HepG2 (cell line): Measurements from ENCODE around the gene CIAPIN1. TPM values are rescaled to one million over a fixed set of nuclear protein-coding genes. Genes with fewer than 3 reads are reported as not detected.

Experiments used
- ATAC-seq: fragments of 200-7000 bp; cut with Tn5 transposase; 3 replicates; pipeline ENCODE4 v1.9.1; 2020; ENCODE audit warnings: mild to moderate bottlenecking, moderate library complexity
- BruUV-seq: library from RNA; stranded (reverse); fragments of 400-500 nt; replicated peaks from 2 replicates; lab custom pipeline; 2021; lab: Mats Ljungman, UMichigan
- CTCF ChIA-PET: fragments of 300-600 bp; formaldehyde crosslinking; extraction: SDS; loops from one replicate; lab custom pipeline; 2021; ENCODE audit warnings: low total read pairs, inconsistent platforms, low intra/inter-chr PET ratio; lab: Yijun Ruan, JAX
- POLR2A ChIA-PET: fragments of 350-600 bp; sonication (Branson Sonifier 250); formaldehyde crosslinking; loops from one replicate; lab custom pipeline; 2020; ENCODE audit warnings: antibody characterized with exemption, inconsistent platforms; lab: Yijun Ruan, JAX
- DNase-seq: peaks from one replicate; pipeline ENCODE4 v3.0.0-alpha.2; 2015; ENCODE audit warnings: low spot score
- FAIRE-seq: peaks from 3 replicates; lab custom pipeline; 2011; peaks lifted over from hg19 to GRCh38; lab: Jason Lieb, UNC
- H2AFZ ChIP-seq: one replicate; pipeline ENCODE4 v1.6.1; 2011; ENCODE audit warnings: low read length, inconsistent platforms
- H3K27ac ChIP-seq: fragments of 300-600 bp; 3 replicates; pipeline ENCODE4 v1.8.0; 2011; ENCODE audit warnings: mixed run types, mild to moderate bottlenecking, mixed read lengths, low read length, inconsistent platforms; ENCODE audit not compliant: insufficient read depth; ENCODE audit errors: extremely low read length
- H3K27me3 ChIP-seq, 2 experiments: fragments of 200-600 bp in 1 of 2; 2 replicates in 1 of 2; 3 replicates in 1 of 2; pipeline versions ENCODE4 v1.6.0 to v1.8.0; 2011; ENCODE audit warnings: low read length in 2 of 2, mild to moderate bottlenecking in 2 of 2, moderate library complexity in 2 of 2, inconsistent platforms in 1 of 2; ENCODE audit not compliant: insufficient read depth in 2 of 2, control insufficient read depth in 1 of 2
- H3K36me3 ChIP-seq, 2 experiments: fragments of 200-600 bp in 1 of 2; replicated peaks in 1 of 2; 2 replicates in 1 of 2; 3 replicates in 1 of 2; pipeline versions ENCODE4 v1.5.1 to v1.8.0; 2011; ENCODE audit warnings: low read length in 2 of 2, inconsistent platforms in 1 of 2; ENCODE audit not compliant: insufficient read depth in 2 of 2, control insufficient read depth in 1 of 2
- H3K4me1 ChIP-seq: 2 replicates; pipeline ENCODE4 v1.5.1; 2012; ENCODE audit warnings: low read length, inconsistent platforms; ENCODE audit not compliant: insufficient read depth
- H3K4me2 ChIP-seq: 2 replicates; pipeline ENCODE4 v1.6.0; 2011; ENCODE audit warnings: low read depth, low read length, inconsistent platforms
- H3K4me3 ChIP-seq, 3 experiments: fragments of 200-600 bp in 1 of 3; sonication (generic), shearing (Covaris generic) in 1 of 3; replicated peaks in 1 of 3; 2 replicates each; pipeline ENCODE4 v1.5.1; 2011 to 2016; ENCODE audit warnings: low read length in 3 of 3, inconsistent platforms in 2 of 3, low read depth in 2 of 3, mild to moderate bottlenecking in 2 of 3, control low read depth in 1 of 3, mixed read lengths in 1 of 3; ENCODE audit not compliant: insufficient read depth in 1 of 3
- H3K79me2 ChIP-seq: one replicate; pipeline ENCODE4 v1.6.1; 2011; ENCODE audit warnings: low read length, inconsistent platforms; ENCODE audit not compliant: insufficient read depth
- H3K9ac ChIP-seq: 2 replicates; pipeline ENCODE4 v1.6.0; 2011; ENCODE audit warnings: mild to moderate bottlenecking, low read depth, low read length, inconsistent platforms; ENCODE audit not compliant: insufficient read depth
- H3K9me3 ChIP-seq: 2 replicates; pipeline ENCODE4 v1.5.1; 2012; ENCODE audit warnings: mild to moderate bottlenecking, low read length
- H4K20me1 ChIP-seq: 2 replicates; pipeline ENCODE4 v1.6.0; 2011; ENCODE audit warnings: inconsistent platforms, mild to moderate bottlenecking, low read length, moderate library complexity; ENCODE audit not compliant: insufficient read depth
- RBM22 ChIP-seq: fragments of 200-400 bp; formaldehyde crosslinking; optimal IDR thresholded peaks from 2 replicates; pipeline ENCODE3; 2017; ENCODE audit warnings: mild to moderate bottlenecking, low read length, moderate library complexity
- ZNF317 ChIP-seq: sonication (generic); formaldehyde crosslinking; IDR thresholded peaks from 2 replicates; pipeline ENCODE4 v1.5.0; 2020; ENCODE audit warnings: mild to moderate bottlenecking, missing genetic modification reagents
- ZNF761 ChIP-seq: sonication (generic); formaldehyde crosslinking; conservative IDR thresholded peaks from 2 replicates; pipeline ENCODE4 v1.4.0; 2020; ENCODE audit warnings: mild to moderate bottlenecking, missing genetic modification reagents
- ZNF766 ChIP-seq: sonication (generic); formaldehyde crosslinking; IDR thresholded peaks from 2 replicates; pipeline ENCODE4 v1.5.0; 2020; ENCODE audit warnings: missing genetic modification reagents, borderline replicate concordance
- WGBS: methylation state at CpG from one replicate; pipeline ENCODE4 v1.1.6; 2017; ENCODE audit warnings: low lambda C conversion rate; 5-methylcytosine and 5-hydroxymethylcytosine counted together
- in situ Hi-C: cut with HindIII; loops from 2 replicates; pipeline ENCODE4 v1.10.0; 2017; ENCODE audit warnings: low pct_unique_long_range_greater_than_20kb; ENCODE audit not compliant: extremely low pct_ligation_motif_present
- intact Hi-C: fragments of 100-400 bp; cut with micrococcal nuclease; formaldehyde crosslinking; loops from one replicate; pipeline ENCODE4 v1.10.0; 2022; ENCODE audit not compliant: unreplicated experiment
- polyA plus RNA-seq, 8 experiments: library from polyadenylated mRNA; depleted of rRNA in 3 of 8; stranded (reverse) in 7 of 8; unstranded in 1 of 8; fragments of >200 nt; fragmentation: Illumina TruSeq in 4 of 8; extraction: Trizol in 4 of 8; gene quantifications; 2 replicates each; pipeline versions ENCODE4 v1.2.1 to v1.2.3, GENCODE V29; 2011 to 2016; ENCODE audit warnings: low read depth in 4 of 8, missing spikeins in 1 of 8, mixed read lengths in 1 of 8; ENCODE audit not compliant: insufficient read depth in 1 of 8
- total RNA-seq, 5 experiments: library from RNA; depleted of rRNA; stranded (reverse); fragments of >200 nt; fragmentation: Illumina TruSeq; extraction: Trizol; gene quantifications; 2 replicates each; pipeline ENCODE4 v1.2.3, GENCODE V29; 2016; ENCODE audit warnings: low read depth in 1 of 5

CIAPIN1 gene
- total and polyA plus RNA-seq, 2 of the 13 experiments (the other 11 are each of a cell fraction or from before 2014, with no cell fraction given): 69.3 to 89.7 TPM

DNA sequence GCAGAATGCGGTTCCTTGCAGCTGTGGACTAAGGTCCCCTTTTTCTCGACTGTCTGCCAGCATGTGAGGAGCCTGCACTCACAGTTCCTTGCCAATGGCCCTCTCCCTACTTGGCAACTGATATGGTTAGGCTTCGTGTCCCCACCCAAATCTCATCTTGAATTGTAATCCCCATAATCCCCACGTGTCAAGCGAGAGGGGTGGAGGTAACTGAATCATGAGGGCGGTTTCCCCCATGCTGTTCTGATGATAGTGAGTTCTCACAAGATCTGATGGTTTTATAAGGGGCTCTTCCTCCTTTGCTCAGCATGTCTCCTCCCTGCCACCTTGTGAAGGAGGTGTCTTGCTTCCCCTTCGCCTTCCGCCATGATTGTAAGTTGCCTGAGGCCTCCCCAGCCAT lies 19.9 kb downstream of the CIAPIN1 start:
- Histone ChIP-seq H3K36me3 (peaks cover 19 to 48% of the 10 kb centered on the region in 2 experiments), H3K4me1 (peaks cover 7% of the 10 kb centered on the region), H3K4me3 (no peak overlapping the region), H4K20me1 (no peaks in the 10 kb centered on the region), H3K9ac (no peak overlapping the region), H2AFZ (no peak overlapping the region), H3K27me3 (no peaks in the 10 kb centered on the region), H3K27ac (no peak overlapping the region), H3K79me2 (no peaks in the 10 kb centered on the region), H3K9me3 (no peaks in the 10 kb centered on the region), H3K4me2 (no peak overlapping the region)
- FAIRE-seq (no peak), DNase-seq (no peak), ATAC-seq (no peak)
- POLR2A ChIA-PET: no interaction called here
- WGBS: 100% methylated on average over 8 of the region's 8 CpGs
- intact Hi-C loops: no loop called here
- CTCF ChIA-PET: no interaction called here
- no TSS peak for BruUV-seq
- TF ChIP-seq RBM22 (peak; percentile 39), ZNF317 (CRISPR knock-in tag) (no peak)
- in situ Hi-C loops: no loop called here

DNA sequence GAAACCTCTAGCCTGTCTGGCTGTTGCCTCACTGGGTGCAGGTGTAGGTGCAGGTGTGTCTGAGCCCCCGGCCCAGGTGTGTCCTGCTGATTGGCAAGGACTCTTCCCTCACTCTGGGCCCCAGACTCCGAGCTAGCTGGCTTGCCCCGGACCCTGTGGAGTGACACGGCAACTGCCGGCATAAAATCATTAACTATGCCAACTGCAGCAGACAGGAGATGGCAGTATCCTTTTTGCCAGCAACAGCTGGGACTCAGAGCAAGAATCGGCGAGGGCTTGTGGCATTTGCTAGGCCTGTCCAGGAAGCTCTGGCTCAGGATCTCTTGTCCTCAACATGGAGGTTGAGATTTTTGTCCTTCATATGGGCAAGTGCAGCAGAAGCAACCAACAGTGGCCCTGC lies 20.8 kb downstream of the CIAPIN1 start:
- H3K4me3 ChIP-seq: no peak overlapping the region
- BruUV-seq: no TSS peak
- WGBS: 93% methylated on average over 5 of the region's 7 CpGs
- TF ChIP-seq ZNF766 (CRISPR knock-in tag) (0 out of 2 replicates have a peak, but pooled peaks have one; percentile 21), ZNF761 (CRISPR knock-in tag) (no peak)
- TF ChIP-seq, all 625 proteins: peak for 1
- in situ Hi-C loops: no loop called here
- Histone ChIP-seq H3K4me1 (peaks cover 8% of the 10 kb centered on the region), H3K27ac (no peak overlapping the region), H3K9me3 (no peaks in the 10 kb centered on the region), H4K20me1 (no peaks in the 10 kb centered on the region), H3K4me2 (no peak overlapping the region), H3K9ac (no peak overlapping the region), H3K79me2 (no peaks in the 10 kb centered on the region), H3K27me3 (no peaks in the 10 kb centered on the region), H3K36me3 (peaks cover 18 to 39% of the 10 kb centered on the region in 2 experiments), H2AFZ (no peak overlapping the region)
- CTCF ChIA-PET: no interaction called here
- no peak for DNase-seq
- no peak for ATAC-seq
- POLR2A ChIA-PET: no interaction called here
- FAIRE-seq: no peak
- intact Hi-C loops: no loop called here
